Measurements from ENCODE around the gene KCND2.
"Not testable (repeated sequence)": the region's sequence is repeated elsewhere in the genome, so short reads cannot be mapped to it uniquely, and the experiment has no call there.

Gene KCND2

GRCh38 chr7:120654241-120654640 lies 381.3 kb downstream of the KCND2 start:
- Histone ChIP-seq H3K9me3 (ENCODE audit: insufficient read depth, low read depth, low read length) (peaks cover 16% of the 10 kb centered on the region), H3K4me3 (ENCODE audit: low read length) (no peak overlapping the region), H3K27me3 (ENCODE audit: insufficient read depth, low read length) (no peaks in the 10 kb centered on the region), H3K4me1 (ENCODE audit: insufficient read depth, low read length) (no peaks in the 10 kb centered on the region), H3K27ac (ENCODE audit: low read depth, low read length) (no peak overlapping the region), H3K36me3 (ENCODE audit: insufficient read depth, low read length) (no peaks in the 10 kb centered on the region), H3K9ac (ENCODE audit: low read depth, low read length) (no peak overlapping the region)

GRCh38 chr7:120658516-120658915 lies 385.5 kb downstream of the KCND2 start:
- Histone ChIP-seq H3K27ac (ENCODE audit: low read depth, low read length) (no peak overlapping the region), H3K4me3 (ENCODE audit: low read length) (no peak overlapping the region), H3K27me3 (ENCODE audit: insufficient read depth, low read length) (no peaks in the 10 kb centered on the region), H3K4me1 (ENCODE audit: insufficient read depth, low read length) (no peaks in the 10 kb centered on the region), H3K9ac (ENCODE audit: low read depth, low read length) (no peak overlapping the region), H3K9me3 (ENCODE audit: insufficient read depth, low read depth, low read length) (no peaks in the 10 kb centered on the region), H3K36me3 (ENCODE audit: insufficient read depth, low read length) (no peaks in the 10 kb centered on the region)
- no CpG with 5 or more reads among the region's 2 CpGs for WGBS

DNA sequence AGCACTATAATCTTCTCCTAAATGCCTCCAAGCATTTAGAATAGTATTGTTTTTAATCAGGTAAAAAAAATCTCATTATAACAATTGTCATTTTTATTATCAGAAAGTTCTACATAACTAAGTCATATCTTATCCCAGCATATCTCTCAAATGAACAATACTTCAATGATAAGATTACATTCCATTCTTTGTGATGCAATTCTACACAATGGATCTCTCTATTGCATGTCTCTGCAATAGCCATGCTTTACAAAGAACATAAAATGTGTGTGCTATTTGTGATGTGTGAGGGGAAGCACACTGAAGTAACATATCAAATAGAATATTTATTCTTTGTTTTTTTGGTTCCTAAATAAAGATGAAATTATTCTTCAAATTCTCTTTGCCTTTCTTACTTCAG lies 389.3 kb downstream of the KCND2 start:
- Histone ChIP-seq H3K36me3 (ENCODE audit: insufficient read depth, low read length) (no peaks in the 10 kb centered on the region), H3K27me3 (ENCODE audit: insufficient read depth, low read length) (no peaks in the 10 kb centered on the region), H3K27ac (ENCODE audit: low read depth, low read length) (no peak overlapping the region), H3K9ac (ENCODE audit: low read depth, low read length) (no peak overlapping the region), H3K4me1 (ENCODE audit: insufficient read depth, low read length) (no peaks in the 10 kb centered on the region), H3K9me3 (ENCODE audit: insufficient read depth, low read depth, low read length) (no peaks in the 10 kb centered on the region), H3K4me3 (ENCODE audit: low read length) (no peak overlapping the region)

GRCh38 chr7:120665068-120665467 lies 392.1 kb downstream of the KCND2 start:
- 87% methylated on average over 1 of the region's 1 CpG for WGBS

DNA sequence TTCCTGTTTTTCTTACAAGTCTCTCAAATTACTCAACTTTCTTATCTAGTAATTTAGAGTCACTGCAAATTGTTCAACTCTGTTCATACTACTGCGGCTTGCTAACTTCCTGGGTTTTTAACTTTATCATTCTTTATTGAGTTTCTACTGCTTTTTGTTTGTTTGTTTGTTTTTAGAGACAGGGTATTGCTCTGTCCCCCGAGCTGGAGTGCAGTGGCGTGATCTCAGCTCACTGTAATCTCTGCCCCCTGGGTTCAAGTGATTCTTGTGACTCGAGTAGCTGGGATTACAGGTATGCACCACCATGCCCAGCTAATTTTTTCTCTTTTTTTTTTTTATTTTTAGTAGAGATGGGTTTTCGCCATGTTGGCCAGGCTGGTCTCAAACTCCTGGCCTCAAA lies 402.1 kb downstream of the KCND2 start:
- no peak overlapping the region for H3K4me3 ChIP-seq (ENCODE audit: low read length)
- 94% methylated on average over 5 of the region's 5 CpGs for WGBS
- no peak overlapping the region for H3K9ac ChIP-seq (ENCODE audit: low read depth, low read length)
- H3K27me3 ChIP-seq (ENCODE audit: insufficient read depth, low read length), result no peaks in the 10 kb centered on the region
- H3K27ac ChIP-seq (ENCODE audit: low read depth, low read length), result no peak overlapping the region
- H3K36me3 ChIP-seq (ENCODE audit: insufficient read depth, low read length), result no peaks in the 10 kb centered on the region
- H3K4me1 ChIP-seq (ENCODE audit: insufficient read depth, low read length), result no peaks in the 10 kb centered on the region
- H3K9me3 ChIP-seq (ENCODE audit: insufficient read depth, low read depth, low read length), result no peaks in the 10 kb centered on the region

More at GRCh38 chr7:120665068-120665467, 392.1 kb downstream of the KCND2 start:
- Histone ChIP-seq H3K9me3 (ENCODE audit: insufficient read depth, low read depth, low read length) (no peaks in the 10 kb centered on the region), H3K4me1 (ENCODE audit: insufficient read depth, low read length) (no peaks in the 10 kb centered on the region), H3K27me3 (ENCODE audit: insufficient read depth, low read length) (no peaks in the 10 kb centered on the region), H3K36me3 (ENCODE audit: insufficient read depth, low read length) (no peaks in the 10 kb centered on the region), H3K27ac (ENCODE audit: low read depth, low read length) (no peak overlapping the region), H3K9ac (ENCODE audit: low read depth, low read length) (no peak overlapping the region), H3K4me3 (ENCODE audit: low read length) (no peak overlapping the region)

GRCh38 chr7:120677535-120677934 lies 404.6 kb downstream of the KCND2 start:
- no peaks in the 10 kb centered on the region for H3K4me1 ChIP-seq (ENCODE audit: insufficient read depth, low read length)
- no peaks in the 10 kb centered on the region for H3K9me3 ChIP-seq (ENCODE audit: insufficient read depth, low read depth, low read length)
- WGBS, result 100% methylated on average over 1 of the region's 1 CpG

DNA sequence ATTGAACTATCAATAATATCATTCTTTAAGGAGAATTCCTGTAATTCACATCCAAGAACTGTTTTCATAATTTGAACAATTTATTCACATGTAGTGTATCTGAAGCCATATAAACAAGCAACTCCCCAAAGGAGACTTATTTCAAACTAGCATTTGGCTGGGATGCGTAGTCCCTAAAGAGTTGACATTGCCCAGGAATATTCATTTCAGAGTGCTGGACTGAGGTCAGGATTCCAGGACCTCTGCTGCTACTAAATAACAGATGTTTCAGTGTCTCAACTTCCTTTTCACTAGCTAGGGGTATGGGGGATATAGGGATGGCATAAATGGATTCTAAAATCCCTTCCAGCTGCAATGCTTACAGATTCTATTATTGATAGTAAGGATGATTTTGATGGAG lies 408.0 kb downstream of the KCND2 start:
- WGBS, result 93% methylated on average over 1 of the region's 1 CpG
- peaks cover 9% of the 10 kb centered on the region; the same call in 1 of the 2 replicates for H3K4me1 ChIP-seq (ENCODE audit: insufficient read depth, low read length)

More at GRCh38 chr7:120677535-120677934, 404.6 kb downstream of the KCND2 start:
- H3K27ac ChIP-seq (ENCODE audit: low read depth, low read length), result no peak overlapping the region
- H3K4me3 ChIP-seq (ENCODE audit: low read length), result no peak overlapping the region
- H3K36me3 ChIP-seq (ENCODE audit: insufficient read depth, low read length), result no peaks in the 10 kb centered on the region
- no peak overlapping the region for H3K9ac ChIP-seq (ENCODE audit: low read depth, low read length)
- no peaks in the 10 kb centered on the region for H3K27me3 ChIP-seq (ENCODE audit: insufficient read depth, low read length)

DNA sequence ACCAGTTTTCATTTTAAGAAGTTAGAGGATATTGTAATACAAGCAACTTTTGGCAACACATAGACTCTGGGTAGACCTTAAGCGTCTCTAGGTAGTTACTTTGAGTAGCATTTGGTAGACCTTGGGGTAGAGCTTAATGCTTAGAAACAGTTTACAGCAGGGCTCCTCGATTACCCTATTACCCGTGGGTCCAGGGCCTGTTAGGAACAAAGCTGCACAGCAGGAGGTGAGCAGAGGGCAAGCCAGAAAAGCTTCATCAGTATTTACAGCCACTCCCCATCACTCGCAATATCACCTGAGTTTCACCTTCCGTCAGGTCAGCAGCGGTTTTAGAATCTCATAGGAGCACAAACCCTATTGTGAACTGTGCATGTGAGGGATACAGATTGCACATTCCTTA lies 411.5 kb downstream of the KCND2 start:
- H3K9me3 ChIP-seq (ENCODE audit: insufficient read depth, low read depth, low read length), result no peaks in the 10 kb centered on the region

More for the DNA sequence above, 408.0 kb downstream of the KCND2 start:
- Histone ChIP-seq H3K36me3 (ENCODE audit: insufficient read depth, low read length) (no peaks in the 10 kb centered on the region), H3K27ac (ENCODE audit: low read depth, low read length) (no peak overlapping the region), H3K27me3 (ENCODE audit: insufficient read depth, low read length) (no peaks in the 10 kb centered on the region), H3K9me3 (ENCODE audit: insufficient read depth, low read depth, low read length) (no peaks in the 10 kb centered on the region), H3K9ac (ENCODE audit: low read depth, low read length) (no peak overlapping the region), H3K4me3 (ENCODE audit: low read length) (no peak overlapping the region)

GRCh38 chr7:120691915-120692314 lies 418.9 kb downstream of the KCND2 start:
- H3K4me3 ChIP-seq (ENCODE audit: low read length), result no peak overlapping the region
- H3K9ac ChIP-seq (ENCODE audit: low read depth, low read length), result no peak overlapping the region
- H3K4me1 ChIP-seq (ENCODE audit: insufficient read depth, low read length), result peaks cover 10% of the 10 kb centered on the region; the same call in 1 of the 2 replicates
- no peak overlapping the region for H3K27ac ChIP-seq (ENCODE audit: low read depth, low read length)
- 85% methylated on average over 2 of the region's 2 CpGs for WGBS
- H3K27me3 ChIP-seq (ENCODE audit: insufficient read depth, low read length), result no peaks in the 10 kb centered on the region
- H3K9me3 ChIP-seq (ENCODE audit: insufficient read depth, low read depth, low read length), result no peaks in the 10 kb centered on the region
- no peaks in the 10 kb centered on the region for H3K36me3 ChIP-seq (ENCODE audit: insufficient read depth, low read length)

More for the DNA sequence above, 411.5 kb downstream of the KCND2 start:
- Histone ChIP-seq H3K4me3 (ENCODE audit: low read length) (no peak overlapping the region), H3K4me1 (ENCODE audit: insufficient read depth, low read length) (peaks cover 9% of the 10 kb centered on the region; the same call in 1 of the 2 replicates), H3K9ac (ENCODE audit: low read depth, low read length) (no peak overlapping the region), H3K36me3 (ENCODE audit: insufficient read depth, low read length) (no peaks in the 10 kb centered on the region), H3K27me3 (ENCODE audit: insufficient read depth, low read length) (no peaks in the 10 kb centered on the region), H3K27ac (ENCODE audit: low read depth, low read length) (no peak overlapping the region)
- 75% methylated on average over 6 of the region's 6 CpGs for WGBS

DNA sequence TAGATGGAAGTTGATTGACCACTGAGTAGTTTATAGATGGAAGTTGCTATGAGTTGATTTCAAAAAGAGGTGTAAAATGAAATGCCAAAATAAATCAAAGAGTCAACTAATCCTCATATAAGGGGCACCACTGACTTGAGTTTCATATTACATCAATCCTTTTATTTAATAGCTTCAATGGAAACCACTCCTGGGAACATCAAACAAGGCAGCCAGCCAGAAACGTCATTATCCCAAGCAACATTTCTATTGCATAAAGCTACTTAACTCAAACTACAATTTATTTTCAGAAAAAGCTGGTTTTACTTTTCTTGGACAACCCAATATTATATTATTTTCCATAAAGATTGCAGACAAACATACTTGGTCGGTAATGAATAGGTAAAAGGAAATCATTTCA lies 422.9 kb downstream of the KCND2 start:
- H3K27ac ChIP-seq (ENCODE audit: low read depth, low read length), result no peak overlapping the region
- 96% methylated on average over 2 of the region's 2 CpGs for WGBS
- no peaks in the 10 kb centered on the region for H3K27me3 ChIP-seq (ENCODE audit: insufficient read depth, low read length)
- H3K9me3 ChIP-seq (ENCODE audit: insufficient read depth, low read depth, low read length), result no peaks in the 10 kb centered on the region
- H3K4me3 ChIP-seq (ENCODE audit: low read length), result no peak overlapping the region
- H3K9ac ChIP-seq (ENCODE audit: low read depth, low read length), result no peak overlapping the region
- peaks cover 10% of the 10 kb centered on the region; the same call in 1 of the 2 replicates for H3K4me1 ChIP-seq (ENCODE audit: insufficient read depth, low read length)
- H3K36me3 ChIP-seq (ENCODE audit: insufficient read depth, low read length), result no peaks in the 10 kb centered on the region

- no peaks in the 10 kb centered on the region for H3K36me3 ChIP-seq (ENCODE audit: insufficient read depth, low read length)
- no peak overlapping the region for H3K9ac ChIP-seq (ENCODE audit: low read depth, low read length)
- H3K4me3 ChIP-seq (ENCODE audit: low read length), result no peak overlapping the region
- H3K27me3 ChIP-seq (ENCODE audit: insufficient read depth, low read length), result no peaks in the 10 kb centered on the region
- WGBS, result 80% methylated on average over 1 of the region's 2 CpGs
- no peak overlapping the region for H3K27ac ChIP-seq (ENCODE audit: low read depth, low read length)
- no peaks in the 10 kb centered on the region for H3K4me1 ChIP-seq (ENCODE audit: insufficient read depth, low read length)
- H3K9me3 ChIP-seq (ENCODE audit: insufficient read depth, low read depth, low read length), result no peaks in the 10 kb centered on the region
Observed at GRCh38 chr7:120700796-120701195, 427.8 kb downstream of the KCND2 start.

DNA sequence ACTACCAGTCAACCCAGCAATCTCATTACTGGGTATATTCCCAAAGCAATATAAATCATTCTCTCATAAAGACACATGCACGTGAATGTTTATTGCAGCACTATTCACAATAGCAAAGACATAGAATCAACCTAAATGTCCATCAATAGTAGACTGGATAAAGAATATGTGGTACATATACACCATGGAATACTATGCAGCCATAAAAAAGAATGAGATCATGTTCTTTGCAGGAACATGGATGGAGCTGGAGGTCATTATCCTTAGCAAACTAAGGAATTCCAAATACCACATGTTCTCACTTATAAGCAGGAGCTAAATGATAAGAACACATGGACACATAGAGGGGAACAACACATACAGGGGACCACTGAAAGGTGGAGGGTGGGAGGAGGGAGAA lies 429.4 kb downstream of the KCND2 start:
- H3K4me3 ChIP-seq (ENCODE audit: low read length); H3K9me3 ChIP-seq (ENCODE audit: insufficient read depth, low read depth, low read length); H3K27ac ChIP-seq (ENCODE audit: low read depth, low read length); H3K4me1 ChIP-seq (ENCODE audit: insufficient read depth, low read length); H3K9ac ChIP-seq (ENCODE audit: low read depth, low read length); H3K36me3 ChIP-seq (ENCODE audit: insufficient read depth, low read length); H3K27me3 ChIP-seq (ENCODE audit: insufficient read depth, low read length): not testable (repeated sequence)
- 76% methylated on average over 1 of the region's 1 CpG for WGBS
